GM12878 (cell line): Measurements from ENCODE around the gene MGAT3. TPM values are rescaled to one million over a fixed set of nuclear protein-coding genes. Genes with fewer than 3 reads are reported as not detected.
A peak's percentile ranks its signal among the peaks of the same experiment; 100 is the strongest.

Experiments
- ASH2L ChIP-seq: fragments of 300-600, 200-600 bp; sonication (generic); IDR thresholded peaks from 2 replicates; pipeline ENCODE4 v1.6.1; 2017; ENCODE audit warnings: low read depth, mild to moderate bottlenecking, borderline replicate concordance
- CBX5 ChIP-seq: sonication (generic); IDR thresholded peaks from 2 replicates; pipeline ENCODE4 v1.6.1; 2016; ENCODE audit warnings: low read depth, moderate library complexity, mild to moderate bottlenecking, inconsistent platforms
- DPF2 ChIP-seq: fragments of 450-650 bp; IDR thresholded peaks from 2 replicates; pipeline ENCODE4 v1.6.1; 2017; ENCODE audit warnings: mild to moderate bottlenecking
- NRF1 ChIP-seq: conservative IDR thresholded peaks from 2 replicates; pipeline ENCODE4 v1.6.1; 2011; ENCODE audit warnings: mild to moderate bottlenecking, low read depth, low read length, improper control_type of control experiment
- PAX5 ChIP-seq: IDR thresholded peaks from 2 replicates; pipeline ENCODE4 v1.6.1; 2011; ENCODE audit warnings: low read depth, low read length, borderline replicate concordance
- PBX3 ChIP-seq: IDR thresholded peaks from 2 replicates; pipeline ENCODE4 v1.6.1; 2011; ENCODE audit warnings: mild to moderate bottlenecking, low read depth, low read length, moderate library complexity; ENCODE audit not compliant: insufficient replicate concordance
- SIN3A ChIP-seq: IDR thresholded peaks from 2 replicates; pipeline ENCODE4 v1.6.1; 2012; ENCODE audit warnings: low read depth, low read length, improper control_type of control experiment
- SREBF2 ChIP-seq: IDR thresholded peaks from 2 replicates; pipeline ENCODE4 v1.6.1; 2012; ENCODE audit warnings: mild to moderate bottlenecking, low read length
- USF1 ChIP-seq: IDR thresholded peaks from 2 replicates; pipeline ENCODE4 v1.6.1; 2011; ENCODE audit warnings: borderline replicate concordance, low read depth, mild to moderate bottlenecking, moderate library complexity, mixed read lengths, low read length; ENCODE audit not compliant: insufficient read depth; ENCODE audit errors: extremely low read length
- ZBTB11 ChIP-seq: fragments of 450-650 bp; formaldehyde crosslinking; IDR thresholded peaks from 2 replicates; pipeline ENCODE4 v1.5.0; 2022; ENCODE audit warnings: mild to moderate bottlenecking, missing genetic modification characterization
- polyA plus RNA-seq, 11 experiments: library from polyadenylated mRNA; depleted of rRNA in 4 of 11; unstranded in 6 of 11; stranded (reverse) in 5 of 11; fragments of >200 nt; fragmentation: Nextera tagmentation in 4 of 11; fragmentation: Illumina TruSeq in 1 of 11; extraction: Ambion mirVana in 4 of 11; extraction: Trizol in 1 of 11; gene quantifications; 1 replicate in 1 of 11; 2 replicates in 10 of 11; pipeline versions ENCODE4 v1.2.1 to v1.2.3, GENCODE V29; 2011 to 2016; ENCODE audit warnings: inconsistent platforms in 2 of 11, missing spikeins in 2 of 11, low read depth in 1 of 11
- total RNA-seq, 4 experiments: library from RNA; depleted of rRNA in 3 of 4; stranded (reverse); fragments of >200 nt in 3 of 4; fragmentation: Illumina TruSeq in 1 of 4; extraction: Trizol in 1 of 4; gene quantifications; 2 replicates each; pipeline versions ENCODE4 v1.2.1 to v1.2.3, GENCODE V29; 2013 to 2021
- TF ChIP-seq, protein P1 (sequence below): fragments of 450-650 bp; IDR thresholded peaks from 2 replicates; pipeline ENCODE4 v1.6.1; 2017; ENCODE audit warnings: antibody characterized with exemption, mild to moderate bottlenecking, moderate library complexity
- TF ChIP-seq, protein P2 (sequence below): IDR thresholded peaks from 2 replicates; pipeline ENCODE4 v1.6.1; 2011; ENCODE audit warnings: low read depth, mild to moderate bottlenecking, low read length, moderate library complexity, borderline replicate concordance; ENCODE audit errors: extremely low read depth
- TF ChIP-seq, protein P3 (sequence below): fragments of 450-650 bp; IDR thresholded peaks from 2 replicates; pipeline ENCODE4 v1.6.1; 2017; ENCODE audit warnings: mild to moderate bottlenecking, moderate library complexity

The MGAT3 gene
- total and polyA plus RNA-seq, 10 of the 15 experiments (the other 5 are each of a cell fraction or from before 2014, with no cell fraction given) = 0.32 to 40.2 (median 11.9) TPM

DNA sequence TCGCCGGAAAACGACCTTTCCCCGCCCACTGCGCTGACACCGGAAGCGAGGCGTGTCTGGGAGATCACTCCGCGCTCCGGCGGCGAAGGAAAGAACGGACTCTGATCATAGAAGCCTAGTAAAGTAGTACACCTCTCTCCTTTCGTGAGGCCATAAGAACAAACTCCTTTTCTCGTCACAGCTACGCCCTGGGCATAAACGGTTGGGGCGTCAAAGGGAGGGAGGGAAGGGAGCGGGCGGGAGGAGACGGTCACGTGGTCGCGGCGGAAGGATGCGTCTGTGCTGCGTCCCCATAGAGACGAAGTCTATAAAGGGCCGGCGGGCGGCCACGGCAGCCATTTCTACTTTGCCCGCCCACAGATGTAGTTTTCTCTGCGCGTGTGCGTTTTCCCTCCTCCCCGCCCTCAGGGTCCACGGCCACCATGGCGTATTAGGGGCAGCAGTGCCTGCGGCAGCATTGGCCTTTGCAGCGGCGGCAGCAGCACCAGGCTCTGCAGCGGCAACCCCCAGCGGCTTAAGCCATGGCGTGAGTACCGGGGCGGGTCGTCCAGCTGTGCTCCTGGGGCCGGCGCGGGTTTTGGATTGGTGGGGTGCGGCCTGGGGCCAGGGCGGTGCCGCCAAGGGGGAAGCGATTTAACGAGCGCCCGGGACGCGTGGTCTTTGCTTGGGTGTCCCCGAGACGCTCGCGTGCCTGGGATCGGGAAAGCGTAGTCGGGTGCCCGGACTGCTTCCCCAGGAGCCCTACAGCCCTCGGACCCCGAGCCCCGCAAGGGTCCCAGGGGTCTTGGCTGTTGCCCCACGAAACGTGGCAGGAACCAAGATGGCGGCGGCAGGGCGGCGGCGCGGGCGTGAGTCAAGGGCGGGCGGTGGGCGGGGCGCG lies 63.7 kb downstream of the MGAT3 start, which contains the start of gene ATF4 (continued):
- TF ChIP-seq, protein P1, sequence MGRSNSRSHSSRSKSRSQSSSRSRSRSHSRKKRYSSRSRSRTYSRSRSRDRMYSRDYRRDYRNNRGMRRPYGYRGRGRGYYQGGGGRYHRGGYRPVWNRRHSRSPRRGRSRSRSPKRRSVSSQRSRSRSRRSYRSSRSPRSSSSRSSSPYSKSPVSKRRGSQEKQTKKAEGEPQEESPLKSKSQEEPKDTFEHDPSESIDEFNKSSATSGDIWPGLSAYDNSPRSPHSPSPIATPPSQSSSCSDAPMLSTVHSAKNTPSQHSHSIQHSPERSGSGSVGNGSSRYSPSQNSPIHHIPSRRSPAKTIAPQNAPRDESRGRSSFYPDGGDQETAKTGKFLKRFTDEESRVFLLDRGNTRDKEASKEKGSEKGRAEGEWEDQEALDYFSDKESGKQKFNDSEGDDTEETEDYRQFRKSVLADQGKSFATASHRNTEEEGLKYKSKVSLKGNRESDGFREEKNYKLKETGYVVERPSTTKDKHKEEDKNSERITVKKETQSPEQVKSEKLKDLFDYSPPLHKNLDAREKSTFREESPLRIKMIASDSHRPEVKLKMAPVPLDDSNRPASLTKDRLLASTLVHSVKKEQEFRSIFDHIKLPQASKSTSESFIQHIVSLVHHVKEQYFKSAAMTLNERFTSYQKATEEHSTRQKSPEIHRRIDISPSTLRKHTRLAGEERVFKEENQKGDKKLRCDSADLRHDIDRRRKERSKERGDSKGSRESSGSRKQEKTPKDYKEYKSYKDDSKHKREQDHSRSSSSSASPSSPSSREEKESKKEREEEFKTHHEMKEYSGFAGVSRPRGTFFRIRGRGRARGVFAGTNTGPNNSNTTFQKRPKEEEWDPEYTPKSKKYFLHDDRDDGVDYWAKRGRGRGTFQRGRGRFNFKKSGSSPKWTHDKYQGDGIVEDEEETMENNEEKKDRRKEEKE = no peak
- peak; percentile 95 for TF ChIP-seq USF1
- TF ChIP-seq PAX5 = 0 out of 2 replicates have a peak, but pooled peaks have one; percentile 11
- TF ChIP-seq ASH2L = peak; percentile 82; the same call in 1 of the 2 replicates
- TF ChIP-seq, protein P2, sequence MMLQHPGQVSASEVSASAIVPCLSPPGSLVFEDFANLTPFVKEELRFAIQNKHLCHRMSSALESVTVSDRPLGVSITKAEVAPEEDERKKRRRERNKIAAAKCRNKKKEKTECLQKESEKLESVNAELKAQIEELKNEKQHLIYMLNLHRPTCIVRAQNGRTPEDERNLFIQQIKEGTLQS = peak; percentile 79; the same call in 1 of the 2 replicates
- 0 out of 2 replicates have a peak, but pooled peaks have one; percentile 15 for TF ChIP-seq SREBF2
- TF ChIP-seq, protein P3, sequence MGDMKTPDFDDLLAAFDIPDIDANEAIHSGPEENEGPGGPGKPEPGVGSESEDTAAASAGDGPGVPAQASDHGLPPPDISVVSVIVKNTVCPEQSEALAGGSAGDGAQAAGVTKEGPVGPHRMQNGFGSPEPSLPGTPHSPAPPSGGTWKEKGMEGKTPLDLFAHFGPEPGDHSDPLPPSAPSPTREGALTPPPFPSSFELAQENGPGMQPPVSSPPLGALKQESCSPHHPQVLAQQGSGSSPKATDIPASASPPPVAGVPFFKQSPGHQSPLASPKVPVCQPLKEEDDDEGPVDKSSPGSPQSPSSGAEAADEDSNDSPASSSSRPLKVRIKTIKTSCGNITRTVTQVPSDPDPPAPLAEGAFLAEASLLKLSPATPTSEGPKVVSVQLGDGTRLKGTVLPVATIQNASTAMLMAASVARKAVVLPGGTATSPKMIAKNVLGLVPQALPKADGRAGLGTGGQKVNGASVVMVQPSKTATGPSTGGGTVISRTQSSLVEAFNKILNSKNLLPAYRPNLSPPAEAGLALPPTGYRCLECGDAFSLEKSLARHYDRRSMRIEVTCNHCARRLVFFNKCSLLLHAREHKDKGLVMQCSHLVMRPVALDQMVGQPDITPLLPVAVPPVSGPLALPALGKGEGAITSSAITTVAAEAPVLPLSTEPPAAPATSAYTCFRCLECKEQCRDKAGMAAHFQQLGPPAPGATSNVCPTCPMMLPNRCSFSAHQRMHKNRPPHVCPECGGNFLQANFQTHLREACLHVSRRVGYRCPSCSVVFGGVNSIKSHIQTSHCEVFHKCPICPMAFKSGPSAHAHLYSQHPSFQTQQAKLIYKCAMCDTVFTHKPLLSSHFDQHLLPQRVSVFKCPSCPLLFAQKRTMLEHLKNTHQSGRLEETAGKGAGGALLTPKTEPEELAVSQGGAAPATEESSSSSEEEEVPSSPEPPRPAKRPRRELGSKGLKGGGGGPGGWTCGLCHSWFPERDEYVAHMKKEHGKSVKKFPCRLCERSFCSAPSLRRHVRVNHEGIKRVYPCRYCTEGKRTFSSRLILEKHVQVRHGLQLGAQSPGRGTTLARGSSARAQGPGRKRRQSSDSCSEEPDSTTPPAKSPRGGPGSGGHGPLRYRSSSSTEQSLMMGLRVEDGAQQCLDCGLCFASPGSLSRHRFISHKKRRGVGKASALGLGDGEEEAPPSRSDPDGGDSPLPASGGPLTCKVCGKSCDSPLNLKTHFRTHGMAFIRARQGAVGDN = peak; percentile 95
- 0 out of 2 replicates have a peak, but pooled peaks have one; percentile 72 for TF ChIP-seq DPF2
- TF ChIP-seq NRF1 = no peak
- TF ChIP-seq CBX5 = no peak
- TF ChIP-seq ZBTB11 (CRISPR knock-in tag) = peak; percentile 41; the same call in 1 of the 2 replicates
- TF ChIP-seq PBX3 = peak; percentile 70
- TF ChIP-seq SIN3A = peak; percentile 78
